ENCODE data around the gene TAGLN3.
"Not testable (repeated sequence)": the region's sequence is repeated elsewhere in the genome, so short reads cannot be mapped to it uniquely, and the experiment has no call there.

TAGLN3 gene

DNA sequence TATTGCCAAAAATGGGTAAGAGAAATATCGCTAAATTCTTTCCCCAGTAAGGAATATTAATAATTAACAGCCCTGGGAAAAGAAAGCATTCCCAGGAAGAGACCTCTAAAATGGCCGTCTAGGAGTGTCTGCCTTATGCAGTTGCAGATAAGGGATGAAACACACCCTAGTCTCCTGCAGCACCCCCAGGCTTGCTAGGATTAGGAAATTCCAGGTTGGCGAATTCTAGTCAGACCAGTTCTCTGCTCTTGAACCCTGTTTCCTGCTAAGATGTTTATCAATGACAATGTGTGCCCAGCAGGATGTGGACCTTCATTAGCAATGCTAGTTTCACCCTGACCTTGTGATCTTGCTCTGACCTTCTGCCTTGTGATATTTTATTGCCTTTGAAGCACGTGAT, 38.5 kb downstream of the TAGLN3 start:
- H3K9me3 ChIP-seq (ENCODE audit: control insufficient read depth, insufficient read depth, low read length): peaks cover 10% of the 10 kb centered on the region; the same call in 1 of the 2 replicates
- not testable (repeated sequence) for H3K36me3 ChIP-seq (ENCODE audit: insufficient read depth, low read length); H3K9ac ChIP-seq (ENCODE audit: low read depth, low read length); H3K4me1 ChIP-seq (ENCODE audit: insufficient read depth, low read length)

DNA sequence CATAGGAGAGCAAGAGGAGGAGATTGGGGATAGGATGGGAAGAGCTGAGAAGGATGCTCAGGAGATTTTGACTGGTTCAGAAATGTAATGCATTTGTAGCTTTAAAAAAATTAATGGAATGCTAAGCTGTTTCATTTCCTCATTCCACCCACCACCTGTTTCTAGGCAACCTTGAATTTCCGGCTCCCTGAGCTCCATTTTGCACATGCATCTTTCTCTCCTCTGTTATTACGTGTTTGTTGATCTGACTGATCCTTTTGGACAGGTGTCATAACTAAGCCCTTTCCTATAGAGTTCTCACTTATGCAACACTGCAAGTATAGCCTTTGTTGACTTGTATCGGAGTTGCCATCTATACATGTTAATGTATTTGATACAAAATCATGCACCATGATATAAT, 40.1 kb downstream of the TAGLN3 start:
- peaks cover 4% of the 10 kb centered on the region; the same call in 1 of the 2 replicates for H3K4me1 ChIP-seq (ENCODE audit: insufficient read depth, low read length)
- H3K9ac ChIP-seq (ENCODE audit: low read depth, low read length): no peak overlapping the region
- no peaks in the 10 kb centered on the region for H3K36me3 ChIP-seq (ENCODE audit: insufficient read depth, low read length)
- peaks cover 7% of the 10 kb centered on the region; the same call in 1 of the 2 replicates for H3K9me3 ChIP-seq (ENCODE audit: control insufficient read depth, insufficient read depth, low read length)

- no peak overlapping the region for H3K9ac ChIP-seq (ENCODE audit: low read depth, low read length)
- H3K36me3 ChIP-seq (ENCODE audit: insufficient read depth, low read length): no peaks in the 10 kb centered on the region
- H3K9me3 ChIP-seq (ENCODE audit: control insufficient read depth, insufficient read depth, low read length): peaks cover 7% of the 10 kb centered on the region; the same call in 1 of the 2 replicates
- H3K4me1 ChIP-seq (ENCODE audit: insufficient read depth, low read length): peaks cover 4% of the 10 kb centered on the region; the same call in 1 of the 2 replicates
Observed at GRCh38 chr3:112041321-112041720, 42.6 kb downstream of the TAGLN3 start.

DNA sequence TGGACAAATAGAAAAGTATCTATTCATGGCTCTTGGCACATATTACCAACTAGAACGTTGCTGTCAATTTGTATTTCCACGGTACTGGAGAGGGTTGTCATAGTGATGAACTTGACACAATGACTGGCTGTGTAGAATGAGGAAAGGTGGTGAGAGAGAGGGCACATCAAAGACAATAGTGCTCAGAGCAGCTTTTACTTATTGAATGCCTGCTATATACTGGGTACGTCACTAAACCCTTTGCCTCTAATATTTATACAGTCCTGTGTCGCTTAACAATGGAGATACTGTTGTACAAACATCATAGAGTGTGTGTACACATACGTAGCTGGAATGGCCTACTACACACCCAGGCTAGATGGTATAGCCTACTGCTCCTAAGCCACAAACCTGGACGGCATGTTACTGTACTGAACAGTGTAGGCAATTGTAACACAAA, 44.1 kb downstream of the TAGLN3 start:
- Histone ChIP-seq H3K4me1 (ENCODE audit: insufficient read depth, low read length) (peaks cover 4% of the 10 kb centered on the region; the same call in 1 of the 2 replicates), H3K9me3 (ENCODE audit: control insufficient read depth, insufficient read depth, low read length) (peaks cover 2% of the 10 kb centered on the region; the same call in 1 of the 2 replicates), H3K36me3 (ENCODE audit: insufficient read depth, low read length) (no peaks in the 10 kb centered on the region), H3K9ac (ENCODE audit: low read depth, low read length) (no peak overlapping the region)

GRCh38 chr3:112043621-112044201, 45.0 kb downstream of the TAGLN3 start:
- H3K4me1 ChIP-seq (ENCODE audit: insufficient read depth, low read length): peaks cover 6% of the 10 kb centered on the region
- no peaks in the 10 kb centered on the region for H3K9me3 ChIP-seq (ENCODE audit: control insufficient read depth, insufficient read depth, low read length)
- no peak overlapping the region for H3K9ac ChIP-seq (ENCODE audit: low read depth, low read length)
- H3K36me3 ChIP-seq (ENCODE audit: insufficient read depth, low read length): no peaks in the 10 kb centered on the region

DNA sequence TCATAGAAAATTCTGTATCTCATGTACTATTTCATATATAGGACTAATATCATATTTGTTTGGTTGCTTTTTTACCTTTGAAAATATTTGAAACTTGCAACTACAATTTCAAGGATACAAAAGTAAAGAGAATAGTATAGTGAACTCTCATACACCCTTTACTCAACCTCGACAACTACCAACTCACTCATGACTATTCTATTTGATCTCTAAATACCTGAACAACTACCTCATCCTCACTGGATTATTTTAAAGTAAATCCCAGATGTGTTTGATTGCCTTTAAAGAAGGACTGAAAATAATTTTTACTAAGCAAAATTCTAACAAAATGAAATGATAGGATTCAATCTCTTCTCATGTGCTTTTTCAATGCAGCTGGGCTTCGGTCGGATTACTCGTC, 47.9 kb downstream of the TAGLN3 start:
- H3K36me3 ChIP-seq (ENCODE audit: insufficient read depth, low read length): no peaks in the 10 kb centered on the region
- no peaks in the 10 kb centered on the region for H3K9me3 ChIP-seq (ENCODE audit: control insufficient read depth, insufficient read depth, low read length)
- H3K9ac ChIP-seq (ENCODE audit: low read depth, low read length): no peak overlapping the region
- H3K4me1 ChIP-seq (ENCODE audit: insufficient read depth, low read length): peaks cover 10% of the 10 kb centered on the region

- Histone ChIP-seq H3K4me1 (ENCODE audit: insufficient read depth, low read length) (peaks cover 12% of the 10 kb centered on the region), H3K9me3 (ENCODE audit: control insufficient read depth, insufficient read depth, low read length) (no peaks in the 10 kb centered on the region), H3K36me3 (ENCODE audit: insufficient read depth, low read length) (no peaks in the 10 kb centered on the region), H3K9ac (ENCODE audit: low read depth, low read length) (no peak overlapping the region)
Observed at GRCh38 chr3:112047264-112047663, 48.5 kb downstream of the TAGLN3 start.

DNA sequence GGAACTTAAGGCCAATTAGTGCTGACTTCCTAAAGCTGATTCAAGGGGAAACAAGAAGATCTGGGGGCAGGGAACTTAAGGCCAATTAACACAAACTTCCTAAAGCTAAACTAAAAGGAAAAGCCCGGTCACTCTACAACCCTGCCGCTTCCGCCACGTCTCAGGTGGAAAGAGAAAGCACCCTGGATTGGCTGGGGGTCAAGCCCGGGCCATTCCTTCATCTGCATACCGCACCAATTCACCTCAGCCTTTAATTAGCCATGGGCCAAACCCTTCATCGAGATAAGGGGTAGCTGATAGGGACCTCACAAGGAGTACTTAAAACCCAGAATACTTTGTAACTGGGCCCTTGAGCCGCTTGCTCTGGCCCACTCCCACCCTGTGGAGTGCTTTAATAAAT, 50.2 kb downstream of the TAGLN3 start:
- H3K36me3 ChIP-seq (ENCODE audit: insufficient read depth, low read length): no peaks in the 10 kb centered on the region
- H3K4me1 ChIP-seq (ENCODE audit: insufficient read depth, low read length): peaks cover 23% of the 10 kb centered on the region
- H3K9me3 ChIP-seq (ENCODE audit: control insufficient read depth, insufficient read depth, low read length): no peaks in the 10 kb centered on the region
- no peak overlapping the region for H3K9ac ChIP-seq (ENCODE audit: low read depth, low read length)

- Histone ChIP-seq H3K4me1 (ENCODE audit: insufficient read depth, low read length) (peaks cover 23% of the 10 kb centered on the region), H3K36me3 (ENCODE audit: insufficient read depth, low read length) (no peaks in the 10 kb centered on the region), H3K9ac (ENCODE audit: low read depth, low read length) (no peak overlapping the region), H3K9me3 (ENCODE audit: control insufficient read depth, insufficient read depth, low read length) (no peaks in the 10 kb centered on the region)
Observed at GRCh38 chr3:112053229-112053628, 54.5 kb downstream of the TAGLN3 start.

GRCh38 chr3:112056451-112056929, 57.8 kb downstream of the TAGLN3 start:
- Histone ChIP-seq H3K9me3 (ENCODE audit: control insufficient read depth, insufficient read depth, low read length) (no peaks in the 10 kb centered on the region), H3K4me1 (ENCODE audit: insufficient read depth, low read length) (peaks cover 20% of the 10 kb centered on the region; the same call in 1 of the 2 replicates), H3K9ac (ENCODE audit: low read depth, low read length) (no peak overlapping the region), H3K36me3 (ENCODE audit: insufficient read depth, low read length) (no peaks in the 10 kb centered on the region)

DNA sequence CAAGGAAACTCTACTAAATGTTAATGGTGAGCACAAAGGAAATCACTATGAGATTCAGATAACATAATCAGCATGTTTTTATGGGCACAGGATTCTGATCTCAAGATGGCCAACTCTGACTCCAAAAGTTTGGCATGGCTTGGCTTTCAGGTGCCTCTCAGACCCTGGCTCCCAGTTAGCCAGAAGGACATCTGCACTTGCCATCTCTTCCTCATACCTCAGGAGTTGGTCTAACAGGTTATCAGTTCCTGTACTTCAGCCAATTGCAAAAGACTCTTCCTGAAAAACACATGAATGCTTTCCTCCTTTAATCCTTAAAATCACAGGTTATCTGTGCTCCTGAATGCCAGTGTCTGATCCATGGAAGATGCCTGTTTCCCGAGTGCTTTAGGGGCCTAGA, 60.8 kb downstream of the TAGLN3 start:
- Histone ChIP-seq H3K4me1 (ENCODE audit: insufficient read depth, low read length) (peaks cover 7% of the 10 kb centered on the region; the same call in 1 of the 2 replicates), H3K36me3 (ENCODE audit: insufficient read depth, low read length) (no peaks in the 10 kb centered on the region), H3K9ac (ENCODE audit: low read depth, low read length) (no peak overlapping the region), H3K9me3 (ENCODE audit: control insufficient read depth, insufficient read depth, low read length) (no peaks in the 10 kb centered on the region)

GRCh38 chr3:112061152-112061551, 62.4 kb downstream of the TAGLN3 start:
- Histone ChIP-seq H3K9ac (ENCODE audit: low read depth, low read length) (no peak overlapping the region), H3K36me3 (ENCODE audit: insufficient read depth, low read length) (no peaks in the 10 kb centered on the region), H3K9me3 (ENCODE audit: control insufficient read depth, insufficient read depth, low read length) (no peaks in the 10 kb centered on the region), H3K4me1 (ENCODE audit: insufficient read depth, low read length) (peaks cover 7% of the 10 kb centered on the region; the same call in 1 of the 2 replicates)
